Transverse colon (tissue), 4 donors: ENCODE results near the gene FKRP. TPM values are rescaled to one million over a fixed set of nuclear protein-coding genes. Genes with fewer than 3 reads are reported as not detected.
"Not testable (repeated sequence)": the region's sequence is repeated elsewhere in the genome, so short reads cannot be mapped to it uniquely, and the experiment has no call there.

ENCODE experiments used
- DNase-seq: peaks from one replicate; pipeline ENCODE4 v3.0.0-alpha.2; 2019
- H3K27ac ChIP-seq, 4 donors: fragments of 200-600 bp; sonication (generic); 2 replicates each; pipeline ENCODE4 v1.5.1; 2016 to 2018; ENCODE audit warnings: inconsistent platforms in 4 of 4
- H3K27me3 ChIP-seq: fragments of 200-600 bp; sonication (generic); 2 replicates; pipeline ENCODE4 v1.5.1; 2017; ENCODE audit warnings: inconsistent platforms
- H3K36me3 ChIP-seq, 4 donors: fragments of 200-600 bp; sonication (generic); 2 replicates each; pipeline ENCODE4 v1.5.1; 2017 to 2019; ENCODE audit warnings: inconsistent platforms in 4 of 4
- H3K4me1 ChIP-seq, 4 donors: fragments of 200-600 bp; sonication (generic); 2 replicates each; pipeline ENCODE4 v1.5.1; 2017 to 2020; ENCODE audit warnings: inconsistent platforms in 4 of 4
- H3K4me3 ChIP-seq, 4 donors: fragments of 200-600 bp; sonication (generic); 1 replicate in 1 of 4; 2 replicates in 3 of 4; pipeline versions ENCODE4 v1.5.1 to v1.6.1; 2017 to 2019; ENCODE audit warnings: inconsistent platforms in 4 of 4
- H3K9me3 ChIP-seq, 2 donors: fragments of 200-600 bp; sonication (generic); 2 replicates each; pipeline ENCODE4 v1.5.1; 2017 to 2019; ENCODE audit warnings: inconsistent platforms in 2 of 2
- EP300 ChIP-seq: sonication (generic); formaldehyde crosslinking; IDR thresholded peaks from one replicate; pipeline ENCODE4 v1.6.1; 2017; ENCODE audit warnings: antibody characterized with exemption, low read depth
- POLR2A ChIP-seq: fragments of 450-650 bp; IDR thresholded peaks from one replicate; pipeline ENCODE4 v1.6.1; 2016; ENCODE audit warnings: antibody characterized with exemption, mild to moderate bottlenecking, moderate library complexity
- POLR2AphosphoS5 ChIP-seq, 3 donors: sonication (generic); formaldehyde crosslinking; IDR thresholded peaks; one replicate each; pipeline ENCODE4 v1.6.1; 2016; ENCODE audit warnings: antibody characterized with exemption in 3 of 3
- WGBS, 2 donors: methylation state at CpG; one replicate each; pipeline ENCODE4 v1.1.5; 2018; ENCODE audit warnings: low coverage in 1 of 2; 5-methylcytosine and 5-hydroxymethylcytosine counted together
- in situ Hi-C, 4 donors: fragments of 200-750 bp; cut with MboI; loops; one replicate each; pipeline versions ENCODE4 v1.15.0 to v1.15.1; 2017; ENCODE audit warnings: low sequenced_read_pairs in 3 of 4, low pct_ligation_motif_present in 1 of 4, low pct_unique_long_range_greater_than_20kb in 1 of 4
- intact Hi-C: fragments of 100-400 bp; cut with DNase I; formaldehyde crosslinking; loops from one replicate; pipeline ENCODE4 v1.15.1; 2023; ENCODE audit warnings: low total_unique reads
- total RNA-seq, 4 donors: library from RNA; depleted of rRNA; stranded (reverse); fragments of >200 nt; gene quantifications; one replicate each; pipeline ENCODE4 v1.1.0, GENCODE V29; 2016
- TF ChIP-seq, protein P1 (sequence below), 5 experiments: fragments of 200-600 bp in 3 of 5; fragments of 450-650 bp in 2 of 5; sonication (generic) in 3 of 5; IDR thresholded peaks; 1 replicate in 2 of 5; 2 replicates in 3 of 5; pipeline ENCODE4 v1.5.1; 2016 to 2017; ENCODE audit warnings: antibody characterized with exemption in 5 of 5, inconsistent platforms in 3 of 5, mild to moderate bottlenecking in 2 of 5, moderate library complexity in 1 of 5

FKRP gene
- total RNA-seq, 4 donors from 2014 or later: 9.7 to 16.1 (median 11.8) TPM

DNA sequence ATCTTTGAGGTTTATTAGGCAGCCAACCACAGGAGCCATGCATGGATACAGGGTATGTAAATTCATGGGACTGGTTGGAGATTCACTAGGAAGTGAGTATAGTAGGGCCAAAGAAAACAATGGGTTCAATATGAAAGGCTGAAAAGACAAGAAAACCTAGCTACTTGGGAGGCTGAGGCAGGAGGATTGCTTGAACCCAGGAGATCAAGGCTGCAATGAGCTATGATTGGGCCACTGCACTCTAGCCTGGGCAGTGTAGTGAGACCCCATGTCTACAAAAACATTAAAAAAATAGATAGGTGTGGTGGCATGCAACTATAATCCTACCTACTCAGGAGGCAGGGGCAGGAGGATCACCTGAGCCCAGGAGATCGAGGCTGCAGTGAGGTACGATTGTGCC lies 52.9 kb downstream of the FKRP start:
- Histone ChIP-seq H3K27me3 (no peaks in the 10 kb centered on the region), H3K27ac (no peak overlapping the region), H3K36me3 (no peaks in the 10 kb centered on the region), H3K9me3 (no peaks in the 10 kb centered on the region), H3K4me1 (peaks cover 0 to 12% (median 6%) of the 10 kb centered on the region in 4 donors), H3K4me3 (no peak overlapping the region)
- intact Hi-C loops: no loop called here
- 97 to 100% methylated on average over 2 of the region's 2 CpGs for WGBS, 2 donors
- in situ Hi-C loops: no loop called here
- TF ChIP-seq POLR2A (no peak), EP300 (no peak), POLR2AphosphoS5 (IDR thresholded peaks at IDR 0.05) (no peak)
- TF ChIP-seq, protein P1, sequence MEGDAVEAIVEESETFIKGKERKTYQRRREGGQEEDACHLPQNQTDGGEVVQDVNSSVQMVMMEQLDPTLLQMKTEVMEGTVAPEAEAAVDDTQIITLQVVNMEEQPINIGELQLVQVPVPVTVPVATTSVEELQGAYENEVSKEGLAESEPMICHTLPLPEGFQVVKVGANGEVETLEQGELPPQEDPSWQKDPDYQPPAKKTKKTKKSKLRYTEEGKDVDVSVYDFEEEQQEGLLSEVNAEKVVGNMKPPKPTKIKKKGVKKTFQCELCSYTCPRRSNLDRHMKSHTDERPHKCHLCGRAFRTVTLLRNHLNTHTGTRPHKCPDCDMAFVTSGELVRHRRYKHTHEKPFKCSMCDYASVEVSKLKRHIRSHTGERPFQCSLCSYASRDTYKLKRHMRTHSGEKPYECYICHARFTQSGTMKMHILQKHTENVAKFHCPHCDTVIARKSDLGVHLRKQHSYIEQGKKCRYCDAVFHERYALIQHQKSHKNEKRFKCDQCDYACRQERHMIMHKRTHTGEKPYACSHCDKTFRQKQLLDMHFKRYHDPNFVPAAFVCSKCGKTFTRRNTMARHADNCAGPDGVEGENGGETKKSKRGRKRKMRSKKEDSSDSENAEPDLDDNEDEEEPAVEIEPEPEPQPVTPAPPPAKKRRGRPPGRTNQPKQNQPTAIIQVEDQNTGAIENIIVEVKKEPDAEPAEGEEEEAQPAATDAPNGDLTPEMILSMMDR (IDR thresholded peaks at IDR 0.05): no peak
- DNase-seq: no peak

DNA sequence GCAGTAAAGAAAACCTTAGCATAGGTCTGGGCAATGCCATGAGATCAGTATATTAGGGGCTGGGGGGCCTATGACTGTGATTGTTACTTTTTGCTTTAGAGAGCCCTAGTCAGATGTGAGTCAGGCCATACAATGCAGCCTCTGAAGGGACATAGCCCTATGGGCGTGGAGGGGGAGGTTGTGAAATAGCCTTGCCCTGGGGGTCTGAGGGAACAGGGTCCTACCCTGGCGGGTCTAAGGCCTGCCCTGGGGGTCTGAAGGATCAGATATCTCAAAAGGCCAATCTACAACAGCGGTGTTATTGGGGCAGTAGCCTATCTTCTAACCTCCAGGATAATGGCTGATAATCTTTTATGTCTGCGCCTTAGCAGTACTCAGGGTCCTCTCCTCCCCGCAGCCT lies 56.3 kb downstream of the FKRP start:
- WGBS, 2 donors: 93% methylated on average over 5 of the region's 5 CpGs; no CpG with 5 or more reads in 1 of the 2 donors
- intact Hi-C loops: no loop called here
- Histone ChIP-seq H3K27ac (no peak overlapping the region), H3K4me3 (no peak overlapping the region), H3K36me3 (no peaks in the 10 kb centered on the region), H3K27me3 (no peaks in the 10 kb centered on the region), H3K9me3 (no peaks in the 10 kb centered on the region), H3K4me1 (peaks cover 0 to 14% (median 7%) of the 10 kb centered on the region in 4 donors)
- TF ChIP-seq POLR2A (no peak), EP300 (no peak), POLR2AphosphoS5 (IDR thresholded peaks at IDR 0.05) (no peak)
- TF ChIP-seq, protein P1 (IDR thresholded peaks at IDR 0.05): no peak
- DNase-seq: no peak
- in situ Hi-C loops: no loop called here

DNA sequence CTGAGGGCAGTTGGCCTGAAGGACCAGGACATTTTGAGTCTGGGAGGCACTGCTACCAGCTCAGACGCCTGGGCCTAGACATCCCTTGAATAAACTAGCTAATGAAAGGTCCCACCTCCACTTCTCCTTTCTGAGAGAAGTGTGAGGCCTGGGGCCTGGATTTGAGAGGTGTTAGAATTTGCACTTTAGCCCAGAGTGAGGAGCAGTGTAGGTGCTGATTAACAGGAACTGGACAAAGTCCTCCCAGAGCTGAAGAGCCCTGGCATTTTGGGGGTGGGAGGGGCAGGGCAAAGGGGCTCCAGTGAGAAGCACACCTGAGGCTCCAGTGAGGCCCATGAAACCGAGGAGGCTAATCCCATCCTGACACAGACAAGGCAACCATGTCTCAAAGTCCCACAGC lies 57.7 kb downstream of the FKRP start:
- Histone ChIP-seq H3K9me3 (no peaks in the 10 kb centered on the region), H3K4me1 (peaks cover 0 to 14% (median 7%) of the 10 kb centered on the region in 4 donors), H3K27ac (peak overlapping the region in 2 of 4 donors; percentile 25 to 33), H3K4me3 (no peak overlapping the region), H3K36me3 (no peaks in the 10 kb centered on the region), H3K27me3 (no peaks in the 10 kb centered on the region)
- in situ Hi-C loops: no loop called here
- DNase-seq: peak; percentile 30
- TF ChIP-seq, protein P1 (IDR thresholded peaks at IDR 0.05): no peak
- no peak for TF ChIP-seq POLR2A
- TF ChIP-seq POLR2AphosphoS5 (IDR thresholded peaks at IDR 0.05): no peak
- TF ChIP-seq EP300: no peak
- intact Hi-C loops: no loop called here
- WGBS, 2 donors: 26 to 43% methylated on average over 1 to 2 of the region's 2 CpGs

DNA sequence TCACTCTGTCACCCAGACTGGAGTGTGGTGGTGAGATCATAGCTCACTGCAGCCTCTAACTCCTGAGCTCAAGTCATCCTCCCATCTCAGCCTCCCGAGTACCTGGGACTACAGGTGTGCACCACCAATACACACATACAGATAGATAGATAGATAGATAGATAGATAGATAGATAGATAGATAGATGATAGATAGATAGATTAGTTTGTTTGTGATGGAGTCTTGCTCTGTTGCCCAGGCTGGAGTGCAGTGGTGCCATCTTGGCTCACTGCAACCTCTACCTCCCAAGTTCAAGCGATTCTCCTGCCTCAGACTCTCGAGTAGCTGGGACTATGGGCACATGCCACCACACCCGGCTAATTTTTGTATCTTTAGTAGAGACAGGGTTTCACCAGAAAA lies 58.6 kb downstream of the FKRP start:
- intact Hi-C loops, H3K27ac ChIP-seq, H3K9me3 ChIP-seq, H3K4me3 ChIP-seq, DNase-seq, H3K27me3 ChIP-seq, in situ Hi-C loops, H3K36me3 ChIP-seq: not testable (repeated sequence)
- WGBS, 2 donors: 85 to 93% methylated on average over 3 to 4 of the region's 4 CpGs
- peaks cover 0 to 14% (median 7%) of the 10 kb centered on the region in 4 donors for H3K4me1 ChIP-seq

DNA sequence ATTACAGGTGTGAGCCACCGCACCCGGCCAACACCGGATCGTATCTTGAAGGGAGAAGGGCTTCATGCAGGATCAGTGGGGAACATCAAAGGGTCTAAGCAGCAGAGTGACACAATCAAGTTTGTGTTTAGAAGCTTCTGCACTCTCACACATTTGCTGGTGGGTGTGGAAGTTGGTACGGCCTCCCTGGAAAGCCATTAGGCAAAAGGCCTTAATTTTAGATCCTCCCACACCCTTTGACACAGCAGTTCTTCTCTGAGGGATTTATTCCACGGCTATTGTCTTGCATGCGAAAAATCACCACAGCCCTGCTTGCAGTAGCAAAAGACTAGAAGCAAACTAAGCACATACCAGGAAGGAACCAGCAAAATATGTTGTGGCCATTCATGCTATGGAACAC lies 60.8 kb downstream of the FKRP start:
- H3K4me1 ChIP-seq: peaks cover 0 to 10% (median 7%) of the 10 kb centered on the region in 4 donors
- H3K36me3 ChIP-seq: no peaks in the 10 kb centered on the region
- no peak for DNase-seq
- H3K27me3 ChIP-seq: no peaks in the 10 kb centered on the region
- H3K27ac ChIP-seq: no peak overlapping the region
- H3K9me3 ChIP-seq: no peaks in the 10 kb centered on the region
- TF ChIP-seq, protein P1 (IDR thresholded peaks at IDR 0.05): no peak
- TF ChIP-seq EP300 (no peak), POLR2A (no peak), POLR2AphosphoS5 (IDR thresholded peaks at IDR 0.05) (no peak)
- intact Hi-C loops (no loop called here), in situ Hi-C loops (no loop called here)
- no peak overlapping the region for H3K4me3 ChIP-seq
- 77% methylated on average over 7 of the region's 7 CpGs; no CpG with 5 or more reads in 1 of the 2 donors for WGBS, 2 donors
